Measurements from ENCODE around the gene DENND1B.

The DENND1B gene

GRCh38 chr1:197783510-197783948, 8.2 kb upstream of the DENND1B start:
- FAIRE-seq (peak; percentile 38), DNase-seq (ENCODE audit: insufficient read length, low spot score) (no peak)
- no peak for TF ChIP-seq CTCF (IDR thresholded peaks at IDR 0.05; ENCODE audit: insufficient read depth, missing control alignments)

DNA sequence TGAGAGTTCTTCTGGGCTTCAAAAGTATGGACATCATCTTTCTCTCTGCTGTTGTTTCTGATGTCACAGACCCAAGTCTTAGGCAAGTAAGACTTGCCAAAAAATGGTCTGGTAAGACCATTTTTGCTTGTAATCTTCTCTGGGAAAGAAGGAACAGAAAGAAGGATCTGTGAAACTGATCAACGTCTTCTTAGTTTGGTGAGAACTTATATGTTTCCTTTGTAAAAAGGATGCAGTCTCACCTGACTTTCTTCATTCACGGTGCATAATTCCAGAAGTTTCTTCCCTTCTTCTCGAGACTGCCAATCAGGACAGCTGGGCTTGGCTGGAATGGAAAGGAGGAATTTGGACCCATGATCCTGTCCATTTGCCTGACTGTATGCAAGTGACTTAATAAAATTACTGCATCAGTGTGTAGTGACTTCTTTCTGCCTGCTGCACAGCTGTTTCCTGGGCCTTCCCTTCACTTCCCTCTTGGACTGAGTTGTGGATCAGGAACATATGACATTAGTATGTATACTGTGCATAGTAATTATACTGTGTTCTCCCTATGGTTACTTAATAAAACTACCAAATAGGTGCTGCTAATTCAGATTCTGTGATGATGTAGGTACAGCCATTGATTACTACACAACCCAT, 7.6 kb upstream of the DENND1B start:
- FAIRE-seq, result no peak
- no peak for DNase-seq (ENCODE audit: insufficient read length, low spot score)
- no peak for TF ChIP-seq CTCF (IDR thresholded peaks at IDR 0.05; ENCODE audit: insufficient read depth, missing control alignments)

DNA sequence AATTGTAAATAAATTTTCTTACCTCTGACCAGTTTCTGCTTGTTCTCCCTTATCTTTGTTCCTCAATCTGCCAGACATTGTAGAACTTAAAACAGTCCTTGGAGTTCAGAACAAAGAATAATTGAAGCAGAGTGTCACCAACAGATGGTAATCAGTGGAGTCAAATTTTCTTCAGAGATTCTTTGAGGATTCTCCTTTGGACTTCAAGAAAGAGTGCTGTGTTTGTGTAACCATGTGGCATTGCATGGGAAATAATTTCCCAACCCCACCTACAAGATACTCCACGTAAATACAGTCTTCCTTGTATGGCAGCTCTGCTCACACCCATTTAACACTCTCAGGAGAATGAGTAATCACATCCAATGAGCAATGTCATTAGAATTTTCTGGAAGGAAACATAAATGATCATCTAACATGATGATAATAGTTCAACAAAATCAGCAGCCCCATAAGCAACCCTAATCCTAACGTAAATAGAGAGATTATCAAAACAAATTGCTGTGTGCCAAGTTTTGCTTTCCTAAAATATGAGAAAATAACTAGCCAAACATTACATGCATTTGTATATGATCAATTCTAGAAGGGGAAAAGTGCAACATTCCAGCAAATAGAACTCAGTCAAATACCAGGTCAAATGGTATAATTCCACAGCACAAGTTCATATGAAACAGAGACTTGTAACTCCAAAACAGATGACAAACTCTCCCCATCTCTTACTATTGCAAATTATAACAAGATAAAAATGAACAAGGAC, 6.9 kb upstream of the DENND1B start:
- DNase-seq (ENCODE audit: insufficient read length, low spot score) (no peak), FAIRE-seq (peak; percentile 6)
- TF ChIP-seq CTCF (IDR thresholded peaks at IDR 0.05; ENCODE audit: insufficient read depth, missing control alignments), result no peak

DNA sequence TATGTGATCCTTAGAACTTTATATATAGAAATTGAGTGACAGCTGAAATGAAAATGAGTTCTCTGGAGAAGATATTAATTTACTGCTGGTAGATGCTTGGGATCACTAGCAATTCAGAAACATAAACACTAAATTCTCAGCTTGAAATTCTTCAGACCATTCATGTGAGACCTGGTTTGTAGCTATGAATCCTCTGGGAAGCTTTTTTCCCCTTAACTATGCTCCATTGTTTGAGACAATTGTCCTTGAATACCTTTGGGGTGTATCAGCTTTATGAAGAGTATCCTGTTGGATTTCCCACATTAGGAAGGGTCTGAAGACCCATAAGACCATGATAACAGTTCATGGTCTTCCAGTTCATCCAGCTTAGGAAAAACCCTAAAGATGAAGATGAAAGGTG, 4.6 kb upstream of the DENND1B start:
- no peak for TF ChIP-seq CTCF (IDR thresholded peaks at IDR 0.05; ENCODE audit: insufficient read depth, missing control alignments)
- FAIRE-seq (no peak), DNase-seq (ENCODE audit: insufficient read length, low spot score) (no peak)

- FAIRE-seq, result no peak
Observed at GRCh38 chr1:197778366-197778945, 3.2 kb upstream of the DENND1B start.

GRCh38 chr1:197776351-197777105, 1.2 kb upstream of the DENND1B start:
- FAIRE-seq (peak; percentile 51), DNase-seq (ENCODE audit: insufficient read length, low spot score) (no peak)
- TF ChIP-seq CTCF (IDR thresholded peaks at IDR 0.05; ENCODE audit: insufficient read depth, missing control alignments), result no peak

More at GRCh38 chr1:197778366-197778945, 3.2 kb upstream of the DENND1B start:
- DNase-seq (ENCODE audit: insufficient read length, low spot score), result no peak
- TF ChIP-seq CTCF (IDR thresholded peaks at IDR 0.05; ENCODE audit: insufficient read depth, missing control alignments), result no peak
